GM19468 (cell line): ENCODE measurements around the gene VENTX.

ENCODE experiments used
- ATAC-seq: cut with Tn5 transposase; IDR thresholded peaks from one replicate; pipeline ENCODE4 v1.9.1; 2021; ENCODE audit warnings: mild to moderate bottlenecking, moderate library complexity, moderate number of reproducible peaks; ENCODE audit not compliant: unreplicated experiment; ENCODE audit errors: extremely low read depth

Gene VENTX

GRCh38 chr10:133237588-133238465, at the start of gene VENTX:
VENTX (plus strand) TSS chr10:133237855; CDS start chr10:133237915, 60 bp downstream.
- ATAC-seq, result no peak

- no peak for ATAC-seq
Observed at GRCh38 chr10:133187906-133188681, 49.6 kb upstream of the VENTX start.

GRCh38 chr10:133189256-133189655, 48.4 kb upstream of the VENTX start:
- ATAC-seq, result no peak

GRCh38 chr10:133189726-133190125, 47.9 kb upstream of the VENTX start:
- no peak for ATAC-seq

GRCh38 chr10:133190225-133190624, 47.4 kb upstream of the VENTX start:
- ATAC-seq, result no peak

- no peak for ATAC-seq
Observed at GRCh38 chr10:133191651-133192050, 46.0 kb upstream of the VENTX start.

GRCh38 chr10:133194151-133194550, 43.5 kb upstream of the VENTX start:
- no peak for ATAC-seq

- no peak for ATAC-seq
Observed at GRCh38 chr10:133195096-133195495, 42.6 kb upstream of the VENTX start.

- no peak for ATAC-seq
Observed at GRCh38 chr10:133195611-133196010, 42.0 kb upstream of the VENTX start.

GRCh38 chr10:133196221-133196915, 41.3 kb upstream of the VENTX start:
- no peak for ATAC-seq

- ATAC-seq, result no peak
Observed at GRCh38 chr10:133196936-133197758, 40.5 kb upstream of the VENTX start.

GRCh38 chr10:133197786-133198185, 39.9 kb upstream of the VENTX start:
- ATAC-seq, result no peak

- no peak for ATAC-seq
Observed at GRCh38 chr10:133198206-133198605, 39.4 kb upstream of the VENTX start.

GRCh38 chr10:133198621-133199487, 38.8 kb upstream of the VENTX start:
- ATAC-seq, result no peak

- no peak for ATAC-seq
Observed at GRCh38 chr10:133199488-133199885, 38.2 kb upstream of the VENTX start.

- no peak for ATAC-seq
Observed at GRCh38 chr10:133199992-133200611, 37.6 kb upstream of the VENTX start.

GRCh38 chr10:133200621-133201031, 37.0 kb upstream of the VENTX start:
- ATAC-seq, result no peak

GRCh38 chr10:133201151-133201947, 36.3 kb upstream of the VENTX start:
- no peak for ATAC-seq
